Ishikawa (cell line): ENCODE measurements around the gene RNF152.

ENCODE experiments used
- CEBPB ChIP-seq: IDR thresholded peaks from 2 replicates; pipeline ENCODE4 v1.6.1; 2012
- CREB1 ChIP-seq: IDR thresholded peaks from 2 replicates; pipeline ENCODE4 v1.6.1; 2012; ENCODE audit warnings: low read depth
- EGR1 ChIP-seq: IDR thresholded peaks from 2 replicates; pipeline ENCODE4 v1.6.1; 2012
- EP300 ChIP-seq: IDR thresholded peaks from 2 replicates; pipeline ENCODE4 v1.6.1; 2012; ENCODE audit warnings: borderline replicate concordance
- FOXM1 ChIP-seq: IDR thresholded peaks from 2 replicates; pipeline ENCODE4 v1.6.1; 2012; ENCODE audit warnings: low read depth, borderline replicate concordance
- MAX ChIP-seq: IDR thresholded peaks from 2 replicates; pipeline ENCODE4 v1.6.1; 2012
- NFIC ChIP-seq: IDR thresholded peaks from 2 replicates; pipeline ENCODE4 v1.6.1; 2012
- RAD21 ChIP-seq: IDR thresholded peaks from 2 replicates; pipeline ENCODE4 v1.6.1; 2012; ENCODE audit warnings: low read depth
- REST ChIP-seq: IDR thresholded peaks from 2 replicates; pipeline ENCODE4 v1.6.1; 2012; ENCODE audit warnings: low read depth, mild to moderate bottlenecking
- TAF1 ChIP-seq: IDR thresholded peaks from 2 replicates; pipeline ENCODE4 v1.6.1; 2012; ENCODE audit warnings: low read depth, mild to moderate bottlenecking
- TCF12 ChIP-seq: IDR thresholded peaks from 2 replicates; pipeline ENCODE4 v1.6.1; 2012; ENCODE audit warnings: low read depth
- TEAD4 ChIP-seq: IDR thresholded peaks from 2 replicates; pipeline ENCODE4 v1.6.1; 2012
- USF1 ChIP-seq: IDR thresholded peaks from 2 replicates; pipeline ENCODE4 v1.6.1; 2012
- YY1 ChIP-seq: IDR thresholded peaks from 2 replicates; pipeline ENCODE4 v1.6.1; 2012; ENCODE audit warnings: low read depth
- ZBTB7A ChIP-seq: IDR thresholded peaks from 2 replicates; pipeline ENCODE4 v1.6.1; 2012; ENCODE audit warnings: low read depth

The RNF152 gene

GRCh38 chr18:61820882-61821281 is 71.9 kb downstream of the RNF152 start:
- no peak for TF ChIP-seq TAF1
- TF ChIP-seq USF1: no peak
- no peak for TF ChIP-seq RAD21

GRCh38 chr18:61817086-61817485 is 75.7 kb downstream of the RNF152 start:
- no peak for TF ChIP-seq EGR1
- no peak for TF ChIP-seq YY1
- TF ChIP-seq ZBTB7A: no peak
- no peak for TF ChIP-seq MAX
- TF ChIP-seq CEBPB: no peak
- no peak for TF ChIP-seq TEAD4
- no peak for TF ChIP-seq EP300
- TF ChIP-seq NFIC: no peak
- TF ChIP-seq FOXM1: no peak

- no peak for TF ChIP-seq EP300
- no peak for TF ChIP-seq NFIC
- no peak for TF ChIP-seq TAF1
- no peak for TF ChIP-seq ZBTB7A
- TF ChIP-seq REST: no peak
- TF ChIP-seq MAX: no peak
- no peak for TF ChIP-seq TCF12
- TF ChIP-seq FOXM1: no peak
These were observed 76.8 kb downstream of the RNF152 start for GRCh38 chr18:61815885-61816470.

GRCh38 chr18:61808286-61808685 is 84.5 kb downstream of the RNF152 start:
- no peak for TF ChIP-seq CREB1
- TF ChIP-seq TCF12: no peak
- TF ChIP-seq EGR1: no peak
- TF ChIP-seq EP300: no peak
- no peak for TF ChIP-seq USF1
- TF ChIP-seq FOXM1: no peak
- TF ChIP-seq TEAD4: no peak
- no peak for TF ChIP-seq MAX
- no peak for TF ChIP-seq RAD21
- no peak for TF ChIP-seq YY1

GRCh38 chr18:61803393-61803792 is 89.4 kb downstream of the RNF152 start:
- TF ChIP-seq EP300 (no peak), TEAD4 (no peak), ZBTB7A (no peak), CREB1 (no peak), EGR1 (no peak), CEBPB (no peak), TCF12 (no peak), NFIC (no peak), RAD21 (no peak), FOXM1 (no peak), USF1 (no peak), YY1 (no peak)

GRCh38 chr18:61797696-61798590 is 94.9 kb downstream of the RNF152 start:
- TF ChIP-seq REST: no peak
- no peak for TF ChIP-seq EGR1
- no peak for TF ChIP-seq TCF12
- TF ChIP-seq FOXM1: no peak
- TF ChIP-seq CEBPB: no peak
